HCT116 (cell line): ENCODE measurements around the gene KLHL3. TPM values are rescaled to one million over a fixed set of nuclear protein-coding genes. Genes with fewer than 3 reads are reported as not detected.

Source experiments
- ATAC-seq: fragments of 200-7000 bp; cut with Tn5 transposase; 2 replicates; pipeline ENCODE4 v1.9.1; 2020; ENCODE audit warnings: mild to moderate bottlenecking, moderate library complexity
- BruUV-seq: library from RNA; stranded (reverse); fragments of 400-500 nt; replicated peaks from 2 replicates; lab custom pipeline; 2021; lab: Mats Ljungman, UMichigan
- CTCF ChIA-PET: fragments of 300-600 bp; sonication (Branson Sonifier 250); formaldehyde crosslinking; loops from one replicate; lab custom pipeline; 2021; ENCODE audit warnings: antibody characterized with exemption; lab: Charles Lee
- POLR2A ChIA-PET: fragments of 300-600, 350-600 bp; sonication (Branson Sonifier 250); formaldehyde crosslinking; loops from one replicate; lab custom pipeline; 2021; ENCODE audit warnings: antibody characterized with exemption; lab: Charles Lee
- RAD21 ChIA-PET, 2 experiments: fragments of 300-600 bp; sonication (Branson Sonifier 250); formaldehyde crosslinking; loops; one replicate each; lab custom pipeline; 2023; ENCODE audit warnings: low total read pairs in 2 of 2; ENCODE audit not compliant: uncharacterized antibody in 2 of 2, unreplicated experiment in 2 of 2, low non-redundant PET in 1 of 2; lab: Charles Lee
- DNase-seq: peaks from one replicate; pipeline ENCODE4 v3.0.0-alpha.2; 2010; ENCODE audit warnings: low read depth, low spot score
- H2AFZ ChIP-seq: fragments of 200-600 bp; shearing (Covaris generic), sonication (generic); 2 replicates; pipeline ENCODE4 v1.6.1; 2017; ENCODE audit warnings: low read depth, mixed run types, mixed read lengths, antibody characterized with exemption, low read length; ENCODE audit not compliant: poor library complexity, severe bottlenecking
- H3K27ac ChIP-seq: 2 replicates; pipeline ENCODE4 v1.5.1; 2012; ENCODE audit warnings: low read depth, low read length
- H3K27me3 ChIP-seq: fragments of 200-600 bp; sonication (generic); 2 replicates; pipeline ENCODE4 v1.6.1; 2016; ENCODE audit warnings: mixed run types, low read length, mixed read lengths; ENCODE audit not compliant: insufficient read depth
- H3K36me3 ChIP-seq, 2 experiments: fragments of 200-500 bp in 1 of 2; fragments of 200-600 bp in 1 of 2; sonication (Bioruptor generic) in 1 of 2; sonication (generic) in 1 of 2; 2 replicates each; pipeline versions ENCODE4 v1.5.1 to v1.6.1; 2014 to 2016; ENCODE audit warnings: low read length in 2 of 2, inconsistent platforms in 1 of 2, mixed read lengths in 1 of 2, mixed run types in 1 of 2; ENCODE audit not compliant: insufficient read depth in 2 of 2, control insufficient read depth in 1 of 2
- H3K4me1 ChIP-seq, 2 experiments: fragments of 200-600 bp in 1 of 2; sonication (generic) in 1 of 2; 2 replicates each; pipeline versions ENCODE4 v1.5.1 to v1.6.1; 2012 to 2017; ENCODE audit warnings: low read length in 2 of 2, inconsistent platforms in 1 of 2, mild to moderate bottlenecking in 1 of 2, mixed read lengths in 1 of 2, mixed run types in 1 of 2, moderate library complexity in 1 of 2; ENCODE audit not compliant: insufficient read depth in 2 of 2, control insufficient read depth in 1 of 2
- H3K4me2 ChIP-seq: fragments of 200-600 bp; sonication (generic); 2 replicates; pipeline ENCODE4 v1.6.1; 2017; ENCODE audit warnings: mixed run types, low read length, mixed read lengths
- H3K4me3 ChIP-seq, 2 experiments: fragments of 200-600 bp in 1 of 2; sonication (generic) in 1 of 2; replicated peaks in 1 of 2; 2 replicates each; pipeline ENCODE4 v1.5.1; 2011 to 2016; ENCODE audit warnings: low read length in 2 of 2, control low read depth in 1 of 2, low read depth in 1 of 2, mild to moderate bottlenecking in 1 of 2, mixed read lengths in 1 of 2, mixed run types in 1 of 2
- H3K79me2 ChIP-seq: fragments of 200-600 bp; sonication (generic); 2 replicates; pipeline ENCODE4 v1.6.1; 2017; ENCODE audit warnings: mild to moderate bottlenecking, mixed run types, low read length, moderate library complexity, mixed read lengths; ENCODE audit not compliant: insufficient read depth
- H3K9ac ChIP-seq: fragments of 200-600 bp; sonication (generic); 2 replicates; pipeline ENCODE4 v1.6.1; 2016; ENCODE audit warnings: low read length, mixed read lengths
- H3K9me2 ChIP-seq: fragments of 200-600 bp; sonication (generic), shearing (Covaris generic); 2 replicates; pipeline ENCODE4 v1.6.1; 2017; ENCODE audit warnings: mixed run types, mild to moderate bottlenecking, moderate library complexity; ENCODE audit not compliant: insufficient read depth
- H3K9me3 ChIP-seq, 2 experiments: fragments of 200-500 bp in 1 of 2; fragments of 200-600 bp in 1 of 2; sonication (Bioruptor generic) in 1 of 2; sonication (generic) in 1 of 2; 2 replicates each; pipeline ENCODE4 v1.6.1; 2014 to 2017; ENCODE audit warnings: low read length in 2 of 2, mixed read lengths in 2 of 2, inconsistent platforms in 1 of 2, low read depth in 1 of 2, mild to moderate bottlenecking in 1 of 2, mixed run types in 1 of 2, moderate library complexity in 1 of 2; ENCODE audit not compliant: control insufficient read depth in 1 of 2, insufficient read depth in 1 of 2
- H4K20me1 ChIP-seq: fragments of 200-600 bp; sonication (generic), shearing (Covaris generic); 2 replicates; pipeline ENCODE4 v1.6.1; 2017; ENCODE audit warnings: mixed run types, mild to moderate bottlenecking, moderate library complexity; ENCODE audit not compliant: insufficient read depth
- FOSL1 ChIP-seq: IDR thresholded peaks from 2 replicates; pipeline ENCODE4 v1.6.1; 2012; ENCODE audit warnings: low read depth
- JUND ChIP-seq: IDR thresholded peaks from 2 replicates; pipeline ENCODE4 v1.6.1; 2012
- POLR2AphosphoS5 ChIP-seq: IDR thresholded peaks from 2 replicates; pipeline ENCODE4 v1.6.1; 2011; ENCODE audit warnings: mild to moderate bottlenecking, low read depth, low read length, moderate library complexity
- RAD21 ChIP-seq: IDR thresholded peaks from 2 replicates; pipeline ENCODE4 v1.6.1; 2012; ENCODE audit warnings: low read depth, mild to moderate bottlenecking
- SIN3A ChIP-seq: IDR thresholded peaks from 2 replicates; pipeline ENCODE4 v1.6.1; 2012; ENCODE audit warnings: low read depth
- intact Hi-C: fragments of 100-400 bp; cut with micrococcal nuclease; formaldehyde crosslinking; loops from 2 replicates; pipeline ENCODE4 v1.10.0; 2022
- microRNA counts: library from miRNA; unstranded; fragments of <30 nt; microRNA quantifications from one replicate; lab custom pipeline; 2015
- microRNA-seq: library from miRNA; unstranded; fragments of <30 nt; microRNA quantifications from one replicate; pipeline ENCODE4, GENCODE V29; 2016; ENCODE audit warnings: borderline number of aligned reads
- total RNA-seq: library from RNA; stranded (reverse); gene quantifications from one replicate; pipeline ENCODE4 v1.2.1, GENCODE V29; 2021; ENCODE audit not compliant: unreplicated experiment
- TF ChIP-seq, protein P1 (sequence below): IDR thresholded peaks from 2 replicates; pipeline ENCODE4 v1.6.1; 2012
- TF ChIP-seq, protein P2 (sequence below): IDR thresholded peaks from 2 replicates; pipeline ENCODE4 v1.6.1; 2011; ENCODE audit warnings: mild to moderate bottlenecking, low read length, moderate library complexity; ENCODE audit not compliant: insufficient replicate concordance; ENCODE audit errors: extremely low read depth
- TF ChIP-seq, protein P3 (sequence below), 3 experiments: fragments of 200-600 bp in 1 of 3; sonication (generic) in 1 of 3; IDR thresholded peaks in 2 of 3; conservative IDR thresholded peaks in 1 of 3; 2 replicates each; pipeline ENCODE4 v1.5.1; 2012 to 2017; ENCODE audit warnings: low read depth in 2 of 3, low read length in 2 of 3, antibody characterized with exemption in 1 of 3, borderline replicate concordance in 1 of 3, control low read depth in 1 of 3, mild to moderate bottlenecking in 1 of 3, mixed read lengths in 1 of 3, mixed run types in 1 of 3, moderate library complexity in 1 of 3; ENCODE audit not compliant: insufficient read depth in 1 of 3

KLHL3 gene
- total RNA-seq, 1 experiment from 2014 or later = not detected

DNA sequence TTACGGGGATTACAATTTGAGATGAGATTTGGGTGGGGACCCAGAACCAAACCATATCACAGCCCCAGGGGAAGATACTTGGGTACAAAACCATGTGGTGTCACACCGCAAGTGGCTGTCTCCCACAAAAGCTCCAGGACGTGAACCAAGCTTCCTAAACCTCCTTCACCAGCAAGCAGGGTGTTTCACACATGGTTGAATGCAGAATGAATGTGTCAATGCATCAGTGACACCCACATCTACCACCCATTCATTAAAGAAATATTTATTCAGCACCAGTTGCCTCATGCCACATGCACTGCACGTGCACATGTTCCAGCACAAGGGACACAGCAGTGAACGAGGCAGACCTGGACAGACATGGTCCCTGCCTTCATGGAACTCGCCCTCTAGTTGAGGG is 165.8 kb downstream of the KLHL3 start:
- ChIA-PET RAD21 (no interaction called here), POLR2A (no interaction called here), CTCF (no interaction called here)
- BruUV-seq = no TSS peak
- H3K9ac ChIP-seq = no peak overlapping the region
- H4K20me1 ChIP-seq = no peaks in the 10 kb centered on the region
- H2AFZ ChIP-seq = no peak overlapping the region
- peaks cover 22% of the 10 kb centered on the region for H3K27me3 ChIP-seq
- intact Hi-C loops = no loop called here
- no peak overlapping the region for H3K4me3 ChIP-seq
- H3K4me2 ChIP-seq = no peak overlapping the region
- H3K27ac ChIP-seq = no peak overlapping the region
- no peaks in the 10 kb centered on the region for H3K4me1 ChIP-seq
- ATAC-seq = no peak
- no peak for DNase-seq
- TF ChIP-seq RAD21 (no peak), SIN3A (no peak), POLR2AphosphoS5 (no peak), FOSL1 (no peak), JUND (no peak)
- TF ChIP-seq, protein P1, sequence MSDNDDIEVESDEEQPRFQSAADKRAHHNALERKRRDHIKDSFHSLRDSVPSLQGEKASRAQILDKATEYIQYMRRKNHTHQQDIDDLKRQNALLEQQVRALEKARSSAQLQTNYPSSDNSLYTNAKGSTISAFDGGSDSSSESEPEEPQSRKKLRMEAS = no peak
- TF ChIP-seq, protein P2, sequence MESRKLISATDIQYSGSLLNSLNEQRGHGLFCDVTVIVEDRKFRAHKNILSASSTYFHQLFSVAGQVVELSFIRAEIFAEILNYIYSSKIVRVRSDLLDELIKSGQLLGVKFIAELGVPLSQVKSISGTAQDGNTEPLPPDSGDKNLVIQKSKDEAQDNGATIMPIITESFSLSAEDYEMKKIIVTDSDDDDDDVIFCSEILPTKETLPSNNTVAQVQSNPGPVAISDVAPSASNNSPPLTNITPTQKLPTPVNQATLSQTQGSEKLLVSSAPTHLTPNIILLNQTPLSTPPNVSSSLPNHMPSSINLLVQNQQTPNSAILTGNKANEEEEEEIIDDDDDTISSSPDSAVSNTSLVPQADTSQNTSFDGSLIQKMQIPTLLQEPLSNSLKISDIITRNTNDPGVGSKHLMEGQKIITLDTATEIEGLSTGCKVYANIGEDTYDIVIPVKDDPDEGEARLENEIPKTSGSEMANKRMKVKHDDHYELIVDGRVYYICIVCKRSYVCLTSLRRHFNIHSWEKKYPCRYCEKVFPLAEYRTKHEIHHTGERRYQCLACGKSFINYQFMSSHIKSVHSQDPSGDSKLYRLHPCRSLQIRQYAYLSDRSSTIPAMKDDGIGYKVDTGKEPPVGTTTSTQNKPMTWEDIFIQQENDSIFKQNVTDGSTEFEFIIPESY = no peak
- TF ChIP-seq, protein P3, sequence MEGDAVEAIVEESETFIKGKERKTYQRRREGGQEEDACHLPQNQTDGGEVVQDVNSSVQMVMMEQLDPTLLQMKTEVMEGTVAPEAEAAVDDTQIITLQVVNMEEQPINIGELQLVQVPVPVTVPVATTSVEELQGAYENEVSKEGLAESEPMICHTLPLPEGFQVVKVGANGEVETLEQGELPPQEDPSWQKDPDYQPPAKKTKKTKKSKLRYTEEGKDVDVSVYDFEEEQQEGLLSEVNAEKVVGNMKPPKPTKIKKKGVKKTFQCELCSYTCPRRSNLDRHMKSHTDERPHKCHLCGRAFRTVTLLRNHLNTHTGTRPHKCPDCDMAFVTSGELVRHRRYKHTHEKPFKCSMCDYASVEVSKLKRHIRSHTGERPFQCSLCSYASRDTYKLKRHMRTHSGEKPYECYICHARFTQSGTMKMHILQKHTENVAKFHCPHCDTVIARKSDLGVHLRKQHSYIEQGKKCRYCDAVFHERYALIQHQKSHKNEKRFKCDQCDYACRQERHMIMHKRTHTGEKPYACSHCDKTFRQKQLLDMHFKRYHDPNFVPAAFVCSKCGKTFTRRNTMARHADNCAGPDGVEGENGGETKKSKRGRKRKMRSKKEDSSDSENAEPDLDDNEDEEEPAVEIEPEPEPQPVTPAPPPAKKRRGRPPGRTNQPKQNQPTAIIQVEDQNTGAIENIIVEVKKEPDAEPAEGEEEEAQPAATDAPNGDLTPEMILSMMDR (IDR thresholded peaks at IDR 0.05 in 2 of 3, conservative IDR thresholded peaks at IDR 0.05 in 1 of 3; ENCODE audit: borderline replicate concordance in 1 of 3, insufficient read depth in 1 of 3, low read depth in 2 of 3, low read length in 2 of 3) = no peak
- H3K79me2 ChIP-seq = no peaks in the 10 kb centered on the region
- H3K9me3 ChIP-seq = no peaks in the 10 kb centered on the region
- no peaks in the 10 kb centered on the region for H3K9me2 ChIP-seq
- H3K36me3 ChIP-seq = no peaks in the 10 kb centered on the region

MicroRNAs within 50 kb of the gene (microRNA counts, 767-probe panel; counts per million panel counts)
- microRNA hsa-miR-874 (lab: Ali Mortazavi, UCI) = not detected

Small RNAs within 50 kb of the gene (microRNA-seq; reads per million reads assigned to microRNA genes)
- gene MIR874 = 2.0 reads per million

Other genes starting within 250 kb of the KLHL3 start
- 0.27 TPM for gene SPOCK1, start 236.8 kb downstream of the KLHL3 start, total RNA-seq
- gene HNRNPA0, start 18.3 kb upstream of the KLHL3 start, total RNA-seq = 38.9 TPM
- not detected for gene MYOT, start 131.8 kb upstream of the KLHL3 start, total RNA-seq
- not detected for gene PKD2L2, start 153.4 kb upstream of the KLHL3 start, total RNA-seq